Activated CD4-positive, CD25-positive, alpha-beta regulatory T cell (primary cell): ENCODE measurements around the gene DNAH8.

Experiments used
- DNase-seq, 4 experiments: peaks; one replicate each; lab custom pipeline; 2025; lab: John Stamatoyannopoulos, UW

The DNAH8 gene

DNA sequence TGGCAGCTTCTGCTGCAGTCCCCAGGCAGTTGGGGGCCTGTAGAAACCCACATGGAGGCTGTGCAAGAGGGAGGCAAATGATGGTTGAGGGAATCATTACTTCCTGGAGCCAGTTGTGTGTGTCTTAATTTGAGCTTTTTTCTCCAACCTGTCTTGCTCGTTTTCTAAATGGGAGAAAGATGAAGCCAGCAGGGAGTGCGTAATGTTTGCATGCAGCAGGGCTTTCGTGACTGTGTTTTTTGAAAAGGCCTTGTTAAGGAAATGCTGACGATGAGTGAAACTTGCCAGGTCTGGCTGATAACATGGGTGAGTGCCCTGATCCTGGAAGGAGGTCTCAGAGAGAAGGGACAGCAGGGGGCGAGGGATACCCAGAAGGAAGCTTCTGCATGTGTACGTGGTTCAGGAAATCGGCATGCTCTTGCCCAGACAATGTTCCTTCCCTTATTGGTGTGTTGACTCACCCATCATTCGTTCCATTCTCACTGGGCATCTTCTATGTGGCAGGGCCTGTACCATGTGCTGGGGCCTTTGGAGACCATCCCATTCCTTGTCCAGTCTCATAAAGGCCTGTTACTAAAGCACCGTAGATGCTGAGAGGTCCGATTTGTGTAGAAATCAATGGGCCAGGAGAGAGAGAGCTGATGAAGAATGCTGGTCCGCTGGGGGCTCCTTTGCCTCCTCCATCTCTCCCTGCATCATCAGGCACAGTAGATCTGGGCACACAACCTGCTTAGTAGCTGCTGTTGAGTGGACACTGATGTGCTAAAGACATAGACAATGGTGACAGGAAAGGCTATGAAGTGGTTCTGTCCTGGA, 360.9 kb downstream of the DNAH8 start:
- no peak for DNase-seq

DNA sequence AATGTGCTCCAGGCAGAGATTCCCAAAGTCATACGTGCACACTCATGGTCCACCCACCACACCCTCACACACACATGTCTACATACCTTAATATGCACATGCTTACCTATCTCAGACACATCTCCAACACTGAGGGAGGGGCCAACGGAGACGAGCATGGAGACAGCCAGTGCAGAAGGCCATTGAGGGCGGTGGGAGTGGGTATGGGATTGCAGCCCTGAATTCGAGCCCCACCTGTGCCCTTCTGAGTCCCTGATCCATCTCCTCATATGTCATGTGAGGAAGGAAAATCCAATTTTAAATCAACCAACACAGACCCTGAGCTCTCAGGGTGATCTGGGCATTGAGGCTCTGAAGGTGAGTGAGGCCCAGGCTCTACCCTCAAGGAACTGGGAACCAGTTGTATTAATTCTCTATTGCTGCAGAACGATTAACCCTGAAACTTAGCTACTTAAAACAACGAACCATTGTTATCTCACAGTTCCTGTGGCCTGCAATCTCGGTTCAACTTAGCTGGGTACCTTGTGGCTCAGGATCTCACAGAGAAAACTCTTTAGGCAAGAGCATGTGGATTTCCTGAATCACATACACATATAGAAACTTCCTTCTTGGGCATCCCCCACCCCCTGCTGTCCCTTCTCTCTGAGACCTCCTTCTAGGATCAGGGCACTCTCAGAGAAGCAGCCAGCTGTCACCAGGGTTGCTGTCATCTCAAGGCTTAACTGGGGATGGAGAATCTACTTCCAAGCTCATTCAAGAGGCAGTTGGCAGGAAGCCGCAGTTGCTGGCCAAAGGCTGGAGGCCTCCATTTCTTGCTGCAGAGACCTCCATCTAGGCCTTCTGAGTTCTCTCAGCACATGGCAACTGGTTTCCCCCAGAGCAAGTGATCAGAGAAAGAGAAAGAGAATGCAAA, 361.8 kb downstream of the DNAH8 start:
- DNase-seq = no peak

DNA sequence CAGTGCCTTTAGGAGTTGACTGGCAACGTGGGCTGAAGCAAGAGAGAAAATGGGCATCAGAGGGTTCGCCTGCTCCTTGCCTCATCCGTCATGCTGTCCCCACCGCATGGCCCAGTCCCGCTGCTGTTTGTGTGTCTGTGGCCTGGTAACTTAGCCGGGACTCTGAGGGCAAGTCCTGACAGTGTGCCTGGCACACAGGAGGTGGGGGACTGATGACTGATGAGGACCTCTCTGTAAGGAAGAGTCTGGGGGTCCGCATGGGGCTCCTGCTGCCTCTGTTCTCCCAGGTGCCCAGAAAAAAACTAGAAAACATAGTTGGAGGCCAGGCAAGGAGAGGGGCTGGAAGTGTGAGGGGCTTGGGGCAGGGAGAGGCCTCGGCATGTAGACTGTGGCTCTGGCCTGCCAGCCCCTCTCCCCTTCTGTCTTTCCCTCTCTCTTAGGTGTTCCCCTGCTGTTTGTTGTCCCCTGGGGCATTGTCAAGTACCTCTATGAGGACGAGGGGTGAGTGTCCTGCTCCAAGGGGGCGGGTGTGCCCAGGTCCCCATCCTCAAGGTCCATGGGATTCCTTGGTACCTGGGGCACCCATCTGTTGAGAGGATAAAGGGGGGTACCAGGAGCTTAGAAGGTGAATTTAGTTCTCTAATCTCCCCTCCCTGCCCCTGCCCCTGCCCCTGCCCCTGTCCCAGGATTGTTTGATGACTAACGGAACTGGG, 362.9 kb downstream of the DNAH8 start:
- DNase-seq = no peak

DNA sequence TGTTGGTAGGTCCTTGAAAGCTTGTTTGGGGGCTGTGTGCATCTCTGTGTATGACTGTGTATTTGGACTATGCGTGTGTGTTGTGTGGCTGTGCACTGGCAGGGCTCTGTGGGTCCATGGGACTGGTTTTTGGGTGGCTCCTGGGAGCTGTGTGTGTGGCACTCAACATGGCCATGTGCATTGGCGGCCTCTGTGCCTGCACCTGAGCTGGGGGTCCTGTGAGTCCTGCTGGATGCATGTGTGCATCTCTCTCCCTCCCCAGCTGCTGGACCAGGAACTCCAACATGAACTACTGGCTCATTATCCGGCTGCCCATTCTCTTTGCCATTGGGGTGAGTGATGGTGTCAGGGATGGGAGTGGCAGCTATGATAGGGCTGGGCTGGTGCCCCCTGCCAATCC, 363.6 kb downstream of the DNAH8 start:
- no peak for DNase-seq

DNA sequence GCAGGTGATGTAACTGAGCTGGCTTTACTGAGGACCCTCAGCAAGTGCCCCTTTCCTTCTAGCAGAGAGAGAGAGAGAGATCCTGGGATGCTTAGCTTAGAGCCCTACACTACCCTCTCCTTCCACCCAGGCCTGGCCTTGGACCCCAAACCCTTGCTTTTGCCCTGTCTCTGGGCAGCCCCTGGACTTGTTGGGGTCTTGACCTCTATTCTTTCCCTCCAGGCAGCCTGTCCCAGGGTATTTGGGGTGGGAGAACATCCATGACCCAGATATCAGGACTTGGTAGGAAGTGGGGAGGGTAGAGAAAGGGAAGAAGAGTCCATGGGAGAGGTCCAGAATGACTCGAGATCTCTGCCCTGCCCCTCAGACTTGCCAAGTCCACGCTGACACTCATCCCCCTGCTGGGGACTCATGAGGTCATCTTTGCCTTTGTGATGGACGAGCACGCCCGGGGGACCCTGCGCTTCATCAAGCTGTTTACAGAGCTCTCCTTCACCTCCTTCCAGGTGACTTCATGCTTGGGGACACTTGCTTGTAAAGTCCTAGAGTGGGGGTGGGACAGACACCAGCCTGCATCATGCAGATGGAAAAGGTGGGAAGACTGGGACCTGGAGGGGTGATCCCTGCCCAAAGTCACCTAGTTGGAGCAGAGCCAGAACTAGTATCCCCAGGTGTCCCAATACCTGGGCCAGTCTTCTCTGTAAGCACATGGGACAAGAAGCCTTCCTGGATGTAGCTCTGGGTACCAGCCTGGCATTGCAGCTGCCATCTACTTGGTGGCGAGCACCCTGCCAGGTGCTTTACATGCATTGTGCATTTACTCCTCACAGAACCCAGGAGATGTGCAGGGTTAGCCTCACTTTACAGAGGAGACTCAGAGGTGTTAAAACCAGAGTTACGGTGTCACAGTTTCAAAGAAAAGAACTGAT, 364.4 kb downstream of the DNAH8 start:
- no peak for DNase-seq
